Mesendoderm (in vitro differentiated cells): Measurements from ENCODE around the gene LRRC26. TPM values are rescaled to one million over a fixed set of nuclear protein-coding genes. Genes with fewer than 3 reads are reported as not detected.
"Not testable (repeated sequence)": the region's sequence is repeated elsewhere in the genome, so short reads cannot be mapped to it uniquely, and the experiment has no call there.

Experiments
- DNase-seq: peaks from one replicate; pipeline ENCODE4 v3.0.0; 2013
- H2AK5ac ChIP-seq: 2 replicates; pipeline ENCODE4 v1.6.1; 2013; ENCODE audit warnings: low read length, inconsistent platforms
- H2BK120ac ChIP-seq: 2 replicates; pipeline ENCODE4 v1.6.1; 2013; ENCODE audit warnings: low read depth, mild to moderate bottlenecking, low read length, moderate library complexity, mixed read lengths
- H2BK15ac ChIP-seq: replicated peaks from 2 replicates; pipeline ENCODE4 v1.6.1; 2013; ENCODE audit warnings: low read depth, mild to moderate bottlenecking, moderate library complexity
- H2BK5ac ChIP-seq: 2 replicates; pipeline ENCODE4 v1.6.1; 2013; ENCODE audit warnings: low read length, inconsistent platforms
- H3K18ac ChIP-seq: 2 replicates; pipeline ENCODE4 v1.6.1; 2013; ENCODE audit warnings: mild to moderate bottlenecking, low read length, mixed read lengths
- H3K23ac ChIP-seq: one replicate; pipeline ENCODE4 v1.6.1; 2013; ENCODE audit warnings: low read length
- H3K27ac ChIP-seq: 2 replicates; pipeline ENCODE4 v1.5.1; 2013; ENCODE audit warnings: low read depth, mild to moderate bottlenecking, inconsistent platforms, low read length, moderate library complexity
- H3K27me3 ChIP-seq: 2 replicates; pipeline ENCODE4 v1.6.1; 2013; ENCODE audit warnings: low read length, control low read depth, mild to moderate bottlenecking, inconsistent platforms; ENCODE audit not compliant: insufficient read depth, poor library complexity
- H3K36me3 ChIP-seq: 2 replicates; pipeline ENCODE4 v1.6.1; 2013; ENCODE audit warnings: low read length, inconsistent platforms; ENCODE audit not compliant: control insufficient read depth, insufficient read depth
- H3K4ac ChIP-seq: one replicate; pipeline ENCODE4 v1.6.1; 2013; ENCODE audit warnings: low read depth, mild to moderate bottlenecking, low read length, moderate library complexity
- H3K4me1 ChIP-seq: 2 replicates; pipeline ENCODE4 v1.6.1; 2013; ENCODE audit warnings: low read depth, low read length, inconsistent platforms; ENCODE audit not compliant: control insufficient read depth
- H3K4me2 ChIP-seq: 2 replicates; pipeline ENCODE4 v1.6.1; 2013; ENCODE audit warnings: low read length
- H3K4me3 ChIP-seq: 2 replicates; pipeline ENCODE4 v1.5.1; 2013; ENCODE audit warnings: mild to moderate bottlenecking, low read length
- H3K56ac ChIP-seq: one replicate; pipeline ENCODE4 v1.6.1; 2013; ENCODE audit warnings: low read length
- H3K79me1 ChIP-seq: 2 replicates; pipeline ENCODE4 v1.6.1; 2013; ENCODE audit warnings: low read length, inconsistent platforms
- H3K79me2 ChIP-seq: 2 replicates; pipeline ENCODE4 v1.6.1; 2013; ENCODE audit warnings: mild to moderate bottlenecking, low read length; ENCODE audit not compliant: control insufficient read depth, insufficient read depth
- H3K9ac ChIP-seq: 2 replicates; pipeline ENCODE4 v1.6.1; 2013; ENCODE audit warnings: low read length, inconsistent platforms
- H4K5ac ChIP-seq: one replicate; pipeline ENCODE4 v1.6.1; 2013; ENCODE audit warnings: low read length
- H4K8ac ChIP-seq: one replicate; pipeline ENCODE4 v1.6.1; 2013; ENCODE audit warnings: low read depth, mild to moderate bottlenecking, control low read depth, low read length, moderate library complexity
- WGBS: extraction: QIAGEN DNeasy Blood & Tissue Kit; methylation state at CpG from one replicate; pipeline ENCODE4 v1.1.7; 2013; ENCODE audit warnings: low lambda C conversion rate, missing lambda C conversion rate; ENCODE audit not compliant: insufficient coverage; ENCODE audit errors: extremely low coverage; 5-methylcytosine and 5-hydroxymethylcytosine counted together
- small RNA-seq: library from polyadenylated mRNA; stranded (forward); fragments of <200 nt; extraction: miRNeasy Mini kit (QIAGEN cat#:217004); gene quantifications from one replicate; pipeline ENCODE3, GENCODE V24; 2013; ENCODE audit not compliant: insufficient read depth

Gene LRRC26

GRCh38 chr9:137121927-137122795 lies 47.7 kb downstream of the LRRC26 start:
- H2BK120ac ChIP-seq, H3K79me2 ChIP-seq, H3K27me3 ChIP-seq, H2BK15ac ChIP-seq, H3K18ac ChIP-seq, H3K27ac ChIP-seq, H3K36me3 ChIP-seq, DNase-seq, H4K5ac ChIP-seq, H3K56ac ChIP-seq, H3K4ac ChIP-seq, H3K79me1 ChIP-seq, H4K8ac ChIP-seq, H3K4me1 ChIP-seq, H2BK5ac ChIP-seq, H3K4me3 ChIP-seq, H3K23ac ChIP-seq, H3K9ac ChIP-seq, H3K4me2 ChIP-seq, H2AK5ac ChIP-seq: not testable (repeated sequence)
- WGBS, result no CpG with 5 or more reads among the region's 25 CpGs

Small RNA genes within 50 kb of the gene (small RNA-seq; reads per million reads assigned to genes)
- not detected for gene MIR3621
